IPS-NIHi11 (cell line): Measurements from ENCODE around the gene CEP70.
"Not testable (repeated sequence)": the region's sequence is repeated elsewhere in the genome, so short reads cannot be mapped to it uniquely, and the experiment has no call there.

ENCODE experiments used
- DNase-seq: peaks from one replicate; pipeline ENCODE4 v3.0.0; 2012; ENCODE audit warnings: mixed read lengths, low spot score

Gene CEP70

DNA sequence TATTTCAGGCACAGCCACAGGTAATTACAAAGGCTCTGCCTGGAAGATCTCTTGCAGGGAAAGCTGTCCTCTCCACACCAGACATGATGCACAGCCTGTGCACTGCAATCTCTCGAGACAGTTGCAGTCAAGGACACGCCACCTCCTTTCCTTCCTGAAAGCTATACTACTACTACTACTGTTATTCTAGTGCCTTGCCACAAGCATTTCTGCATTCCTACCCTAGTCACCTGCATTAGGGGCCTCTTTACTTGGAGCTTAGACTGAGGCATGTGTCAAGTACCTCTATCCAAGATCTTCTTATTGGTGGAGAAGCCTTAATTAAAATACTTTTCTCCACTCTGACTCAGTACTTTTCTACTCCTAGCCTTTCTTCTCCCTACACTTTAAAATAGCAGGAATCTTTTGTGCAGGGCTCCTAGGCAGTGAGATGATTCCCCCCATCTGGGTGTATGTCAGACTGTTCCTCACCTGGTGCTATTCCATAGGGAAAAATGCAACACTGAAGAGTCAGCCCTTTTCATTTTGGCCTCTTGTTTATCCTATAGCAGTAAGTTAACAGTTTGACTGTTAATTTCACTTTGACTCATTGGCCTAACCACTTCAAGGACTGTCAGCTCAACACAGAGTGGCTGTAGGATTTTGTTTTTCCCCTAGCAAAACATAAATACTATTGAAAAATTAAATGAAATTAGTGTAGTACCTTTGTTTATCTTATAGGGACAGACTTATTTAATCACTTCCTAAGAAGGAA is 80.8 kb downstream of the CEP70 start:
- DNase-seq: no peak

GRCh38 chr3:138511945-138512344 is 82.1 kb downstream of the CEP70 start:
- no peak for DNase-seq

DNA sequence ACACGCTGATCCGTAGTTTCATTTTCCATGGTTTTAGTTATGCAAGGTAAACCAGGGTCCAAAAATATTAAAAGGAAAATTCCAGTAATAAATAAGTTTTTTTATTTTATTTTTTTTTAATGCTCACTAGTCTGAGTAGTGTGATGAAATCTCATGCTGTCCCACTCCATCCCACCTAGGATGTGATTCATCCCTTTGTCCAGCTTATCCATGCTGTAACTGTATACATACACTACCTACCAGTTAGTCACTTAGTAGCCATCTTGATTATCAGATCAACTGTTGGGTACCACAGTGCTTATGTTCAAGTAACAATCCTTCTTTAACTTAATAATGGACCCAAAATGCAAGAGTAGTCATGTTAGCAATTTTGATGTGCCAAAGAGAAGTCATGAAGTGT is 84.5 kb downstream of the CEP70 start:
- no peak for DNase-seq

DNA sequence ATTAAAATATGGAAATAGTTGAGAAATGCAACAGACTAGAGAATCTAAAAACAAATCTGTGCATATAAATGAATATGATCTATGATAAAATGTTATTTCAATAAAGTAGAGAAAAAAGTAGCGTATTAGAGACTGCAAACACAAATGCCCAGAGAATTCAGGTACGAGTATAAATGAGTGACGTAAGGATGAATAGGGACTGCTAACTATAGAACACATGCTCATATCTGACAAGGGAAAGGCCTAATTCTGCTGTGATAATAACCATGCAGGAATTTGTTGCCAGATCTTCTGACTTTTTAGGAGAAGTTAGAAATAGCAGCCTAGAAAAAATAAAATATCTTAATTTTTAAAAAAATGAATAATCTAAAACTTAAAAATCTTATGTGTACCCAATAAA is 86.5 kb downstream of the CEP70 start:
- no peak for DNase-seq

DNA sequence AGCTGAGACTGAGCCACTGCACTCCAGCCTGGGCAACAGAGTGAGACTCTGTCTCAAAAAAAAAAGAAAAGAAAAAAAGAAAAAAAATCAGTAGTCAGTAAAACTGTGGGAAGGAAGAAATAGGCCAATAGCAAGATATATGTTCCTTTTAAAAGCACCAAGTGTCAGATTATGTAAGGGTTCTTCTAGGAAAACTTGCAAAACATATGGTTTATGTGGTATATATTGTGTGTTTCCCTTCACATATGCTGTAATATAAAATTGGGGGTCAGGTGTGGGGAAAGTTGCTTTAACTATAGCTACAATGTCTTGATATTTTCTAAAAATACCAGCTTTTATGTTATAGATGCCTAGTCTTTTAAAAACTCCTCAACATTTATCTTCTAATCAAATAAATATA is 95.1 kb downstream of the CEP70 start:
- no peak for DNase-seq

DNA sequence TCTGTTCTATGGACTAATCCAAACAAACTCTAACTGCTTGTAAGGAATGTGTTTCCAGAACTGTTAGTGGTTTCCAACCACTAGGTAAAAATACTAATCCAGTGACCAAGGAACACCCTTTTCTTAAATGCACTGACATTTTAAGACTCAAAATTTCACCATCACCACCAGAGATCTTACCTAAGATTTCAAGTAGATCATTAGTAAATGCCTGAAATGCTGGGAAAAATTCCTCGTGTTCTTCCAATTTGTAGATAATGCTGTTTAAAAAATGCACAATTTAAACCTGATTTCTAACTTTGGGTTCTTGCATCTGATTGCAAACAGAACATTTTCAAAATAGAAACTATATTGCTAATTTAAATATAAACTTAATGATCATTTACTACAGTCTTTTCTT is 96.2 kb downstream of the CEP70 start:
- no peak for DNase-seq

DNA sequence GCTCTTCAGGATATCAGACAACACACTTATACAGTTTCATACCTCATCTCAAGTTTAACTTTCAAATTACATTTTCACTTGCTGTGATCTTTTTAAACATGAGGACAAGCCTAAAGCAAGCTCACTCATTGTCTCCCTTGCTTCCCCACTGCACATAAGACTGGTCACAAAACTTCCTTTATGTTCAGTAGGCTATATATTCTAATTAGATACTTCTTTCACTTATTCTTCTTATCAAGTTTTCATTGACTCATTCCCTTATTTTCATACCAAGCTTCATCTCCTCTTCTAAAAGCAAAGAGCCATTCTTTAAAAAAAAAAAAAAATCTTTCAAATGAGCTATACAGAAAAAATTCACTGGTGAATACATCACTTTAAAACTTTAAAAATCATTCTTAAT is 97.0 kb downstream of the CEP70 start:
- DNase-seq: no peak

- peak; percentile 36 for DNase-seq
Observed at GRCh38 chr3:138496436-138496835, 97.6 kb downstream of the CEP70 start.

DNA sequence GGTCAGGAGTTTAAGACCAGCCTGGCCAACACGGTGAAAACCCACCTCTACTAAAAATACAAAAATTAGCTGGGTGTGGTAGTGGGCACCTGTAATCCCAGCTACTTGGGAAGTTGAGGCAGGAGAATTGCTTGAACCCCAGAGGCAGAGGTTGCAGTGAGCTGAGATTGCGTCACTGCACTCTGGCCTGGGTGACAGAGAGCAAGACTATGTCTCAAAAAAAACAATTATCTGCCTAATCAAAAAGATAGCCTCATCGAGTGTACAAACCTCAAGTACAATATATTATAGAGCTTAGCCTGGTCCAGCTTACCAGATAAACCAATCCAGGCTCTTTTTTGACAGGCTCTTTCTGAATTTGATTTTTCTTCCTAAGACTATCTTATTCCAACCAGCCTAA is 98.4 kb downstream of the CEP70 start:
- not testable (repeated sequence) for DNase-seq

GRCh38 chr3:138494607-138494929 is 99.5 kb downstream of the CEP70 start:
- no peak for DNase-seq

- DNase-seq: no peak
Observed at GRCh38 chr3:138493804-138494606, 100.1 kb downstream of the CEP70 start.

- no peak for DNase-seq
Observed at GRCh38 chr3:138492980-138493675, 100.9 kb downstream of the CEP70 start.

GRCh38 chr3:138491971-138492370 is 102.1 kb downstream of the CEP70 start:
- DNase-seq: no peak

GRCh38 chr3:138486580-138486979 is 107.5 kb downstream of the CEP70 start:
- DNase-seq: not testable (repeated sequence)

DNA sequence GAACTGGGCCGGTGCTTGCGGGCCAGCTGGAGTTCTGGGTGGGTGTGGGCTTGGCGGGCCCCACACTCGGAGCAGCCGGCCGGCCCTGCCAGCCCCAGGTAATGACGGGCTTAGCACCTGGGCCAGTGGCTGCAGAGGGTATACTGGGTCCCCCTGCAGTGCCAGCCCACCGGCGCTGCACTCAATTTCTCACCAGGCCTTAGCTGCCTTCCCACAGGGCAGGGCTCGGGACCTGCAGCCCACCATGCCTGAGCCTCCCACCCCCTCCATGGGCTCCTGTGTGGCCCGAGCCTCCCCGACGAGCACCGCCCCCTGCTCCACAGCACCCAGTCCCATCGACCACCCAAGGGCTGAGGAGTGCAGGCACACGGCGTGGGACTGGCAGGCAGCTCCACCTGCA is 109.4 kb downstream of the CEP70 start:
- not testable (repeated sequence) for DNase-seq

- DNase-seq: peak; percentile 77
Observed at GRCh38 chr3:138479438-138479863, 114.6 kb downstream of the CEP70 start.

DNA sequence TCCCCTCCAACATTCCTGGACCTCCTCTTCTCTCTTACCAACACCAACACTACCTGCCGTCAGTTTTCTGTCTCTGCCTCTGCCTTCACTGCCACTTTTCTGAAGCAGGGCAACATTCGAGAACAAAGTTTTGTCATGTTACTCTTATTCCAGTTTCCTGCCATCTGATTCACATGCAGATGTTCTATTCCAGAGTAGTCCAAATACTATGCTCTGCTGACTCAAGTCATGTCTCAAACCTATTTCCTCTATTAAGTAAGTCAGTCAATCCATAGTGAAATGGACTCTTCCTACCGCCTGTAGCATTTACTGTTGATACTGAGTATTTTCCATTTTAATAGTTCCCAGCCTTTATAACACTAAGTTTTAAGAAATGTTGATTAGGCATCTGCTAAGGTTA is 116.3 kb downstream of the CEP70 start:
- no peak for DNase-seq

DNA sequence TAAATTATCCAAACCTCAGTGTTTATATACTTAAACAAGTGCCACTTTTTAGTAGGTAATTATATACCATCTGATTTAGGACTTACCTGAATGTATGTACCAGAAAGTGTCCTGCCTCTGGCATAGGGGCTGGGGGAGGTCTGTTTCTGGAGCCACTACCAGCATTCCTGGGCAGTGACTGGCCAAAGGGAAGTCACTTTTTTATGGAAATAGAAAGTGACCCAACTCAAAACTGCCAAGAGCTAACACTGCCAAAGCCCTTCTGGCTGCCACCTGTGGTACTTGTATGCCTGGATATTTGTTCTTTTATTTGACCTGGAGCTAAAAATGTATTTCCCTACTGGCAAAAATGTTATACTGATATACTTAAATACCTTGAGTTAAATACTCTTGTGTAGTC is 116.9 kb downstream of the CEP70 start:
- no peak for DNase-seq

DNA sequence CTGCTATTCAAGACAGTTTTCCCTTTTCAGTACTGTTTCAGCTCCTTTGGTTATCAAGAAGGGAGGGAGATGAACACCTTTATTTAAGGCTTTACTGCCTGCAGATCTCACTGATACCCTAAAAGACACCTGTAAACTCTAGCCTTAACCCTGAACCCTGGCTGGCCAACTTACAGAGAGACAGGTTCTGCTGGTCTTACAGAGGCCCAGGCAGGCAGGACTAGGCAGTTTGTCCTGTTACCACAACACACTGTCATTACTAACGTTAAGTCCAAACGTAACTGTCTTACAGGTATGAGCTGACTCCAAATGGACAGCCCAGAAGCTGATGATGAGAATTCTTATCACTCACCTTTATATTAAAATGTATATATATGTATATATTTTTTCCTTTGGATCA is 117.5 kb downstream of the CEP70 start:
- DNase-seq: no peak

- DNase-seq: no peak
Observed at GRCh38 chr3:138474163-138474562, 119.9 kb downstream of the CEP70 start.

- DNase-seq: no peak
Observed at GRCh38 chr3:138473391-138473790, 120.7 kb downstream of the CEP70 start.

DNA sequence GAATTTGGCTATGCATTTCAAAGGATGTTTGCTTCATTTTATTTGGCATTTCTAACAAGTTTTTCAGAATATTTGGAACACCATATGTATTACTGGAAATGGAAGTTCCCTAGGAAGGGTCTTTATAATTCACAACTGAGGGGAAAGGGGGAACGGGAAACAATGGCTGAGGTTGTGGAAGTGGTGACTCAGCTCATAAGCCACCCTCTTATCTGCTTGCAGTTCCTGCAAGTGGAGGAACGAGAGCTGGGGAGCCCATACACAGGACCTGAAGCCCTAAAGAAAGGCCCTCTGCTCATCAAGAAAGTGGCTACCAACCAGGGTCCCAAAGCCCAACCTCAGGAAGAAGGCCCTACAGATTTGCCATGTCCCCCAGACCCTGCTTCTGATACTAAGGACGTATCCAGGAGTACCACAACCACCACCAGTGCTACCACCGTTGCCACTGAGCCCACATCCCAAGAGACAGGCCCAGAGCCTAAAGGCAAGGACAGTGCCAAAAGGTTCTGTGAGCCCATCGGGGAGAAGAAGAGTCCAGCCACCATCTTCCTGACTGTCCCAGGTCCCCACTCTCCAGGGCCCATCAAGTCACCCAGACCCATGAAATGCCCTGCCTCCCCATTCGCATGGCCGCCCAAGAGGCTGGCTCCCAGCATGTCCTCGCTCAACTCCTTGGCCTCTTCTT is 121.8 kb downstream of the CEP70 start:
- no peak for DNase-seq
